NCI-H2081 treated with DMSO at 0.1 percent for 48 hours (cell line): ENCODE results near the gene PTCD2.
"Not testable (repeated sequence)": the region's sequence is repeated elsewhere in the genome, so short reads cannot be mapped to it uniquely, and the experiment has no call there.

Experiments used
- DNase-seq: peaks from one replicate; lab custom pipeline; 2025; lab: John Stamatoyannopoulos, UW

PTCD2 gene

GRCh38 chr5:72298136-72298535 is 22.0 kb upstream of the PTCD2 start:
- DNase-seq: not testable (repeated sequence)

GRCh38 chr5:72298711-72299110 is 21.5 kb upstream of the PTCD2 start:
- DNase-seq: no peak

- no peak for DNase-seq
Observed at GRCh38 chr5:72300590-72301339, 19.4 kb upstream of the PTCD2 start.

GRCh38 chr5:72301557-72301956 is 18.6 kb upstream of the PTCD2 start:
- no peak for DNase-seq

- no peak for DNase-seq
Observed at GRCh38 chr5:72302171-72302570, 18.0 kb upstream of the PTCD2 start.

- DNase-seq: no peak
Observed at GRCh38 chr5:72305194-72306142, 14.7 kb upstream of the PTCD2 start.

- no peak for DNase-seq
Observed at GRCh38 chr5:72307573-72307967, 12.6 kb upstream of the PTCD2 start.

- peak; percentile 77 for DNase-seq
Observed at GRCh38 chr5:72307968-72308852, 12.0 kb upstream of the PTCD2 start.

GRCh38 chr5:72308853-72309191 is 11.4 kb upstream of the PTCD2 start:
- DNase-seq: no peak

GRCh38 chr5:72313141-72313540 is 7.0 kb upstream of the PTCD2 start:
- DNase-seq: no peak

GRCh38 chr5:72314571-72315172 is 5.5 kb upstream of the PTCD2 start:
- no peak for DNase-seq

- not testable (repeated sequence) for DNase-seq
Observed at GRCh38 chr5:72319435-72319975, 668 bp upstream of the PTCD2 start.

- DNase-seq: no peak
Observed at GRCh38 chr5:72324189-72324825, 4.1 kb downstream of the PTCD2 start.

- DNase-seq: no peak
Observed at GRCh38 chr5:72325566-72326305, 5.6 kb downstream of the PTCD2 start.

- DNase-seq: no peak
Observed at GRCh38 chr5:72326306-72326649, 6.1 kb downstream of the PTCD2 start.

GRCh38 chr5:72328172-72328571 is 8.0 kb downstream of the PTCD2 start:
- no peak for DNase-seq

- no peak for DNase-seq
Observed at GRCh38 chr5:72330712-72331111, 10.5 kb downstream of the PTCD2 start.

- DNase-seq: no peak
Observed at GRCh38 chr5:72337159-72337558, 17.0 kb downstream of the PTCD2 start.

GRCh38 chr5:72338689-72339209 is 18.6 kb downstream of the PTCD2 start:
- no peak for DNase-seq

GRCh38 chr5:72346398-72346797 is 26.2 kb downstream of the PTCD2 start:
- DNase-seq: no peak
